Uterus (tissue), 2 donors: Measurements from ENCODE around the gene UBE2M.

Experiments used
- POLR2A ChIP-seq, 2 donors: fragments of 450-650 bp; IDR thresholded peaks; one replicate each; pipeline ENCODE4 v1.6.1; 2016; ENCODE audit warnings: antibody characterized with exemption in 2 of 2, mild to moderate bottlenecking in 1 of 2, moderate library complexity in 1 of 2
- TF ChIP-seq, protein P1 (sequence below), 4 experiments: fragments of 200-600 bp in 2 of 4; fragments of 450-650 bp in 2 of 4; sonication (generic) in 2 of 4; IDR thresholded peaks; one replicate each; pipeline ENCODE4 v1.5.1; 2016 to 2019; ENCODE audit warnings: antibody characterized with exemption in 4 of 4, mild to moderate bottlenecking in 2 of 4, moderate library complexity in 1 of 4

DNA sequence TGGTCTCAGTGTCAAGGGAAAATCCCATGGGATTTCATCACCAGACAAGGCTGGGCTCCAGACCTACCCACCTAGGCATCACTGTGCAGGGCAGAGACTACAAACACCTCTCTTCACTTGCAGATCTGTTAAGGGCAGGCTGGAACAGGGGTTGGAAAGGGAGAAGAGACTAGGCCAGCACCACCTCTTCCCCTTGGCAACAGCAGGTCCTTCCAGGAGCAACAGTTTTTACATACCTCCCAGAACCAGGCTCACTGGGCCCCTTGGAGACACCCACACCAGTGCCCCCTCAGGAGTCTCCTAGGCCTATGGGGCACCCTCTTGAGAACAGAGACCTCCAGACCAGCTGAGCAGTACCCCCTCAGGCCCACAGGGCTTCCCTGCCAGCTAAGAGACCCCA, 2.5 kb upstream of the UBE2M start:
- TF ChIP-seq, protein P1, sequence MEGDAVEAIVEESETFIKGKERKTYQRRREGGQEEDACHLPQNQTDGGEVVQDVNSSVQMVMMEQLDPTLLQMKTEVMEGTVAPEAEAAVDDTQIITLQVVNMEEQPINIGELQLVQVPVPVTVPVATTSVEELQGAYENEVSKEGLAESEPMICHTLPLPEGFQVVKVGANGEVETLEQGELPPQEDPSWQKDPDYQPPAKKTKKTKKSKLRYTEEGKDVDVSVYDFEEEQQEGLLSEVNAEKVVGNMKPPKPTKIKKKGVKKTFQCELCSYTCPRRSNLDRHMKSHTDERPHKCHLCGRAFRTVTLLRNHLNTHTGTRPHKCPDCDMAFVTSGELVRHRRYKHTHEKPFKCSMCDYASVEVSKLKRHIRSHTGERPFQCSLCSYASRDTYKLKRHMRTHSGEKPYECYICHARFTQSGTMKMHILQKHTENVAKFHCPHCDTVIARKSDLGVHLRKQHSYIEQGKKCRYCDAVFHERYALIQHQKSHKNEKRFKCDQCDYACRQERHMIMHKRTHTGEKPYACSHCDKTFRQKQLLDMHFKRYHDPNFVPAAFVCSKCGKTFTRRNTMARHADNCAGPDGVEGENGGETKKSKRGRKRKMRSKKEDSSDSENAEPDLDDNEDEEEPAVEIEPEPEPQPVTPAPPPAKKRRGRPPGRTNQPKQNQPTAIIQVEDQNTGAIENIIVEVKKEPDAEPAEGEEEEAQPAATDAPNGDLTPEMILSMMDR (IDR thresholded peaks at IDR 0.05), result no peak
- no peak for TF ChIP-seq POLR2A (IDR thresholded peaks at IDR 0.05)
